ENCODE measurements around the gene PTPN7. TPM values are rescaled to one million over a fixed set of nuclear protein-coding genes. Genes with fewer than 3 reads are reported as not detected.

PTPN7 gene
- total and polyA plus RNA-seq, 10 of the 15 experiments (the other 5 are each of a cell fraction or from before 2014, with no cell fraction given), result 7.9 to 117 (median 102) TPM

DNA sequence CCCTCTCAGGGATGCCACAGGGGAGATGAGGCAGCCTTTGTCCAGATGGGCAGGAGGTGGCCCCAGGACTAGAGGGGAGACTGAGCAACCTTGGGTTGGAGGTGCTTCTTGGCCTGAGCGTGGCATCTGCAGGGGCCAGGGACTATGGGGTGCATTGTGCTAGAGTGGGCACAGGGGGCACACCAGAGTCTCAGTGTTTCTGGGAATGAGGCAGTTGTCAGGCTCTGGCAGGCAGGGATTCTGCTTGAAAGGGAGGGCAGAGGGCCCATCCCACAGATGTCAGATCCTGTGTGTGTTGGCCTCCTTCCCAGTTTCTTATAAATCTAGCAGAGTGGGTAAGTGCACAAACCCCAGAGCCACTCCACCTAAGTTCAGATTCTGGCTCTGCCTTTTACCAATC, 46.9 kb upstream of the PTPN7 start (continued):
- TF ChIP-seq, protein P1, sequence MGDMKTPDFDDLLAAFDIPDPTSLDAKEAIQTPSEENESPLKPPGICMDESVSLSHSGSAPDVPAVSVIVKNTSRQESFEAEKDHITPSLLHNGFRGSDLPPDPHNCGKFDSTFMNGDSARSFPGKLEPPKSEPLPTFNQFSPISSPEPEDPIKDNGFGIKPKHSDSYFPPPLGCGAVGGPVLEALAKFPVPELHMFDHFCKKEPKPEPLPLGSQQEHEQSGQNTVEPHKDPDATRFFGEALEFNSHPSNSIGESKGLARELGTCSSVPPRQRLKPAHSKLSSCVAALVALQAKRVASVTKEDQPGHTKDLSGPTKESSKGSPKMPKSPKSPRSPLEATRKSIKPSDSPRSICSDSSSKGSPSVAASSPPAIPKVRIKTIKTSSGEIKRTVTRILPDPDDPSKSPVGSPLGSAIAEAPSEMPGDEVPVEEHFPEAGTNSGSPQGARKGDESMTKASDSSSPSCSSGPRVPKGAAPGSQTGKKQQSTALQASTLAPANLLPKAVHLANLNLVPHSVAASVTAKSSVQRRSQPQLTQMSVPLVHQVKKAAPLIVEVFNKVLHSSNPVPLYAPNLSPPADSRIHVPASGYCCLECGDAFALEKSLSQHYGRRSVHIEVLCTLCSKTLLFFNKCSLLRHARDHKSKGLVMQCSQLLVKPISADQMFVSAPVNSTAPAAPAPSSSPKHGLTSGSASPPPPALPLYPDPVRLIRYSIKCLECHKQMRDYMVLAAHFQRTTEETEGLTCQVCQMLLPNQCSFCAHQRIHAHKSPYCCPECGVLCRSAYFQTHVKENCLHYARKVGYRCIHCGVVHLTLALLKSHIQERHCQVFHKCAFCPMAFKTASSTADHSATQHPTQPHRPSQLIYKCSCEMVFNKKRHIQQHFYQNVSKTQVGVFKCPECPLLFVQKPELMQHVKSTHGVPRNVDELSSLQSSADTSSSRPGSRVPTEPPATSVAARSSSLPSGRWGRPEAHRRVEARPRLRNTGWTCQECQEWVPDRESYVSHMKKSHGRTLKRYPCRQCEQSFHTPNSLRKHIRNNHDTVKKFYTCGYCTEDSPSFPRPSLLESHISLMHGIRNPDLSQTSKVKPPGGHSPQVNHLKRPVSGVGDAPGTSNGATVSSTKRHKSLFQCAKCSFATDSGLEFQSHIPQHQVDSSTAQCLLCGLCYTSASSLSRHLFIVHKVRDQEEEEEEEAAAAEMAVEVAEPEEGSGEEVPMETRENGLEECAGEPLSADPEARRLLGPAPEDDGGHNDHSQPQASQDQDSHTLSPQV (IDR thresholded peaks at IDR 0.05), result no peak
- TF ChIP-seq ZBED1 (IDR thresholded peaks at IDR 0.05; ENCODE audit: borderline replicate concordance) (no peak), ZNF217 (IDR thresholded peaks at IDR 0.05) (no peak), RBBP5 (conservative IDR thresholded peaks at IDR 0.05) (no peak), SUPT20H (IDR thresholded peaks at IDR 0.05; ENCODE audit: borderline replicate concordance, control insufficient read depth, low read depth, low read length) (no peak), SIX5 (IDR thresholded peaks at IDR 0.05; ENCODE audit: low read depth, low read length, severe bottlenecking) (no peak), MYB (IDR thresholded peaks at IDR 0.05; ENCODE audit: borderline replicate concordance, low read depth, low read length) (no peak)
- TF ChIP-seq, protein P2, sequence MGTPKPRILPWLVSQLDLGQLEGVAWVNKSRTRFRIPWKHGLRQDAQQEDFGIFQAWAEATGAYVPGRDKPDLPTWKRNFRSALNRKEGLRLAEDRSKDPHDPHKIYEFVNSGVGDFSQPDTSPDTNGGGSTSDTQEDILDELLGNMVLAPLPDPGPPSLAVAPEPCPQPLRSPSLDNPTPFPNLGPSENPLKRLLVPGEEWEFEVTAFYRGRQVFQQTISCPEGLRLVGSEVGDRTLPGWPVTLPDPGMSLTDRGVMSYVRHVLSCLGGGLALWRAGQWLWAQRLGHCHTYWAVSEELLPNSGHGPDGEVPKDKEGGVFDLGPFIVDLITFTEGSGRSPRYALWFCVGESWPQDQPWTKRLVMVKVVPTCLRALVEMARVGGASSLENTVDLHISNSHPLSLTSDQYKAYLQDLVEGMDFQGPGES (IDR thresholded peaks at IDR 0.05), result no peak
